WTC11 (cell line): Measurements from ENCODE around the gene NSFL1C. TPM values are rescaled to one million over a fixed set of nuclear protein-coding genes. Genes with fewer than 3 reads are reported as not detected.

ENCODE experiments used
- AFF4 ChIP-seq: sonication (generic); formaldehyde crosslinking; IDR thresholded peaks from 2 replicates; pipeline ENCODE4 v1.8.1; 2023; ENCODE audit warnings: mild to moderate bottlenecking, missing genetic modification reagents, borderline replicate concordance
- CDX4 ChIP-seq: fragments of 250-450 bp; sonication (Bioruptor Pico); IDR thresholded peaks from 2 replicates; pipeline ENCODE4 v1.9.0; 2021; ENCODE audit warnings: moderate library complexity, mild to moderate bottlenecking, inconsistent platforms, borderline replicate concordance
- CTCF ChIP-seq: fragments of 200-600 bp; IDR thresholded peaks from 2 replicates; pipeline ENCODE4 v1.8.0; 2022; ENCODE audit warnings: antibody characterized with exemption
- E2F1 ChIP-seq: sonication (generic); formaldehyde crosslinking; IDR thresholded peaks from 2 replicates; pipeline ENCODE4 v1.8.0; 2022; ENCODE audit warnings: mild to moderate bottlenecking, missing genetic modification reagents
- EMX1 ChIP-seq: fragments of 250-450 bp; sonication (Bioruptor Pico); IDR thresholded peaks from 2 replicates; pipeline ENCODE4 v1.8.0; 2021; ENCODE audit warnings: mild to moderate bottlenecking
- ERG ChIP-seq: fragments of 250-450 bp; sonication (Bioruptor Pico); IDR thresholded peaks from 2 replicates; pipeline ENCODE4 v1.8.0; 2021; ENCODE audit warnings: mild to moderate bottlenecking
- FOXP1 ChIP-seq: sonication (generic); formaldehyde crosslinking; IDR thresholded peaks from 2 replicates; pipeline ENCODE4 v1.8.0; 2022; ENCODE audit warnings: missing genetic modification reagents, mild to moderate bottlenecking, moderate library complexity, borderline replicate concordance
- FOXP4 ChIP-seq: sonication (generic); formaldehyde crosslinking; IDR thresholded peaks from 2 replicates; pipeline ENCODE4 v1.8.0; 2022; ENCODE audit warnings: mild to moderate bottlenecking, missing genetic modification reagents
- GABPB1 ChIP-seq: sonication (generic); formaldehyde crosslinking; IDR thresholded peaks from 2 replicates; pipeline ENCODE4 v1.8.1; 2023; ENCODE audit warnings: mild to moderate bottlenecking, missing genetic modification reagents
- IRF2 ChIP-seq: sonication (generic); formaldehyde crosslinking; IDR thresholded peaks from 2 replicates; pipeline ENCODE4 v1.8.0; 2022; ENCODE audit warnings: low read depth, missing genetic modification reagents, borderline replicate concordance
- JUN ChIP-seq: sonication (generic); formaldehyde crosslinking; IDR thresholded peaks from 2 replicates; pipeline ENCODE4 v1.8.0; 2023; ENCODE audit warnings: mild to moderate bottlenecking, missing genetic modification reagents
- MAX ChIP-seq: sonication (generic); formaldehyde crosslinking; IDR thresholded peaks from 2 replicates; pipeline ENCODE4 v1.8.0; 2022; ENCODE audit warnings: mild to moderate bottlenecking, missing genetic modification reagents
- NFYB ChIP-seq: sonication (generic); formaldehyde crosslinking; conservative IDR thresholded peaks from 2 replicates; pipeline ENCODE4 v1.8.0; 2022; ENCODE audit warnings: low read depth, missing genetic modification reagents
- PRRX2 ChIP-seq: fragments of 250-450 bp; sonication (Bioruptor Pico); IDR thresholded peaks from 2 replicates; pipeline ENCODE4 v1.8.0; 2021; ENCODE audit warnings: mild to moderate bottlenecking
- SMAD3 ChIP-seq: sonication (generic); formaldehyde crosslinking; IDR thresholded peaks from 2 replicates; pipeline ENCODE4 v1.8.0; 2022; ENCODE audit warnings: missing genetic modification reagents, mild to moderate bottlenecking, borderline replicate concordance
- STAT6 ChIP-seq: sonication (generic); formaldehyde crosslinking; conservative IDR thresholded peaks from 2 replicates; pipeline ENCODE4 v1.8.1; 2023; ENCODE audit warnings: mild to moderate bottlenecking, low read depth, missing genetic modification reagents, moderate library complexity
- TEAD1 ChIP-seq: sonication (generic); formaldehyde crosslinking; IDR thresholded peaks from 2 replicates; pipeline ENCODE4 v1.8.0; 2022; ENCODE audit warnings: mild to moderate bottlenecking, missing genetic modification reagents
- TP53 ChIP-seq: sonication (generic); formaldehyde crosslinking; IDR thresholded peaks from 2 replicates; pipeline ENCODE4 v1.8.1; 2023; ENCODE audit warnings: mild to moderate bottlenecking, missing genetic modification reagents
- ZNF121 ChIP-seq: sonication (generic); formaldehyde crosslinking; IDR thresholded peaks from 2 replicates; pipeline ENCODE4 v1.8.0; 2023; ENCODE audit warnings: missing genetic modification reagents
- ZNF396 ChIP-seq: fragments of 250-450 bp; sonication (Bioruptor Pico); IDR thresholded peaks from 2 replicates; pipeline ENCODE4 v1.8.0; 2021; ENCODE audit warnings: mild to moderate bottlenecking, moderate library complexity, borderline replicate concordance
- ZNF416 ChIP-seq: fragments of 250-450 bp; sonication (Bioruptor Pico); IDR thresholded peaks from 2 replicates; pipeline ENCODE4 v1.9.0; 2021; ENCODE audit warnings: mild to moderate bottlenecking, inconsistent platforms
- ZNF425 ChIP-seq: fragments of 250-450 bp; sonication (Bioruptor Pico); conservative IDR thresholded peaks from 2 replicates; pipeline ENCODE4 v1.9.0; 2021; ENCODE audit warnings: mild to moderate bottlenecking
- total RNA-seq: library from RNA; stranded (reverse); gene quantifications from 3 replicates; pipeline ENCODE4 v1.2.3, GENCODE V29; 2021

NSFL1C gene
- total RNA-seq, 1 experiment from 2014 or later: 85.5 TPM

- TF ChIP-seq CTCF: peak; percentile 76
- no peak for TF ChIP-seq ERG (CRISPR knock-in tag)
- TF ChIP-seq SMAD3 (CRISPR knock-in tag): no peak
- TF ChIP-seq JUN (CRISPR knock-in tag): no peak
- no peak for TF ChIP-seq AFF4
- peak; percentile 62 for TF ChIP-seq FOXP1 (CRISPR knock-in tag)
- TF ChIP-seq ZNF416 (CRISPR knock-in tag): no peak
- TF ChIP-seq EMX1: no peak
- TF ChIP-seq TEAD1 (CRISPR knock-in tag): no peak
- TF ChIP-seq ZNF396: no peak
- TF ChIP-seq IRF2: no peak
- 0 out of 2 replicates have a peak, but pooled peaks have one; percentile 35 for TF ChIP-seq GABPB1
- no peak for TF ChIP-seq NFYB (CRISPR knock-in tag)
- TF ChIP-seq E2F1 (CRISPR knock-in tag): no peak
- TF ChIP-seq FOXP4: peak; percentile 27; the same call in 1 of the 2 replicates
- no peak for TF ChIP-seq CDX4
- no peak for TF ChIP-seq TP53 (CRISPR knock-in tag)
- no peak for TF ChIP-seq MAX (CRISPR knock-in tag)
- TF ChIP-seq ZNF425: no peak
- TF ChIP-seq STAT6 (CRISPR knock-in tag): no peak
- TF ChIP-seq PRRX2 (CRISPR knock-in tag): no peak
- no peak for TF ChIP-seq ZNF121 (CRISPR knock-in tag)
Measured at GRCh38 chr20:1437235-1437904, 29.3 kb downstream of the NSFL1C start (continued).
